GM21529 (cell line): Measurements from ENCODE around the gene ITGB2.

Experiments used
- ATAC-seq: cut with Tn5 transposase; IDR thresholded peaks from one replicate; pipeline ENCODE4 v1.9.1; 2021; ENCODE audit not compliant: unreplicated experiment

The ITGB2 gene

GRCh38 chr21:44850905-44851657 is 69.6 kb downstream of the ITGB2 start:
- no peak for ATAC-seq

- ATAC-seq: no peak
These were observed 70.4 kb downstream of the ITGB2 start for GRCh38 chr21:44850208-44850800.

GRCh38 chr21:44849616-44850130 is 71.0 kb downstream of the ITGB2 start:
- ATAC-seq: no peak

- no peak for ATAC-seq
These were observed 71.7 kb downstream of the ITGB2 start for GRCh38 chr21:44848821-44849521.

GRCh38 chr21:44847261-44848056 is 73.2 kb downstream of the ITGB2 start:
- no peak for ATAC-seq

- ATAC-seq: no peak
These were observed 74.0 kb downstream of the ITGB2 start for GRCh38 chr21:44846485-44847260.

GRCh38 chr21:44846224-44846484 is 74.5 kb downstream of the ITGB2 start:
- ATAC-seq: no peak

- ATAC-seq: no peak
These were observed 75.1 kb downstream of the ITGB2 start for GRCh38 chr21:44845418-44846223.

GRCh38 chr21:44844256-44844655 is 76.4 kb downstream of the ITGB2 start:
- no peak for ATAC-seq

GRCh38 chr21:44842721-44843445 is 77.8 kb downstream of the ITGB2 start:
- no peak for ATAC-seq

- ATAC-seq: no peak
These were observed 78.6 kb downstream of the ITGB2 start for GRCh38 chr21:44842087-44842486.

- ATAC-seq: no peak
These were observed 79.9 kb downstream of the ITGB2 start for GRCh38 chr21:44840771-44841170.

- ATAC-seq: no peak
These were observed 81.7 kb downstream of the ITGB2 start for GRCh38 chr21:44838951-44839350.

GRCh38 chr21:44838039-44838895 is 82.4 kb downstream of the ITGB2 start:
- ATAC-seq: no peak

GRCh38 chr21:44837537-44837936 is 83.2 kb downstream of the ITGB2 start:
- ATAC-seq: no peak

GRCh38 chr21:44836666-44837471 is 83.8 kb downstream of the ITGB2 start:
- ATAC-seq: no peak

GRCh38 chr21:44836349-44836665 is 84.4 kb downstream of the ITGB2 start:
- ATAC-seq: no peak
